ENCODE measurements around the gene SCT.

GRCh38 chr11:606245-606644, 20.7 kb downstream of the SCT start:
- TF ChIP-seq CTCF (IDR thresholded peaks at IDR 0.05) (no peak), POLR2A (IDR thresholded peaks at IDR 0.05) (no peak)

All from Peyer's patch (tissue), 4 donors.